ENCODE measurements around the gene PKD2.
A peak's percentile ranks its signal among the peaks of the same experiment; 100 is the strongest.
"Not testable (repeated sequence)": the region's sequence is repeated elsewhere in the genome, so short reads cannot be mapped to it uniquely, and the experiment has no call there.

The PKD2 gene

DNA sequence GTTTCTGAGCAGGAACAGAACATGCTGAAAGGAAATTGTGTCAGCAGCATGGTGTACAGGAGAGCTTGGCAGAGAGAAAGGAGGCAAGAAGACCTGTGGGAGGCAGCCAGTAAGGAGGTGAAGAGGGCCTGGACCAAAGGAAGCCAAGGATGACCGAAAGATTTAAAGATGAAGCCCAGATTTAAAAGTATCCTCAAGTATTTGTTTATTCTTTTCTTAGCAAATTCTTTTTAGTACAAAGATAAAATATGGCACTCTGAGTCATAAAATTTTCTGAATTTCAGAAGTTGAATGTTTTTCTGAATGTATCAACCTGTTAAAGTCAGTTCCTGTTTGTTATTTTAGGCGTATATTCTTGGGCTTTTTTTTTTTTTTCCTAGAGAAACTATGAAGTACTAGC, 3.5 kb downstream of the PKD2 start:
- peak overlapping the region; percentile 5 for H3K27ac ChIP-seq (ENCODE audit: low read depth, low read length)
- H3K9ac ChIP-seq (ENCODE audit: low read length): peak overlapping the region; percentile 41
- H3K9me3 ChIP-seq (ENCODE audit: low read length): no peaks in the 10 kb centered on the region
- no peaks in the 10 kb centered on the region for H3K27me3 ChIP-seq (ENCODE audit: control insufficient read depth in 1 of 2, insufficient read depth in 2 of 2, low read length in 2 of 2)
- no peaks in the 10 kb centered on the region for H3K36me3 ChIP-seq (ENCODE audit: insufficient read depth, low read length)
- no peak overlapping the region for H3K4me3 ChIP-seq (ENCODE audit: low read depth in 1 of 2, low read length in 2 of 2)
- peaks cover 67% of the 10 kb centered on the region for H3K4me1 ChIP-seq (ENCODE audit: insufficient read depth, low read length)

DNA sequence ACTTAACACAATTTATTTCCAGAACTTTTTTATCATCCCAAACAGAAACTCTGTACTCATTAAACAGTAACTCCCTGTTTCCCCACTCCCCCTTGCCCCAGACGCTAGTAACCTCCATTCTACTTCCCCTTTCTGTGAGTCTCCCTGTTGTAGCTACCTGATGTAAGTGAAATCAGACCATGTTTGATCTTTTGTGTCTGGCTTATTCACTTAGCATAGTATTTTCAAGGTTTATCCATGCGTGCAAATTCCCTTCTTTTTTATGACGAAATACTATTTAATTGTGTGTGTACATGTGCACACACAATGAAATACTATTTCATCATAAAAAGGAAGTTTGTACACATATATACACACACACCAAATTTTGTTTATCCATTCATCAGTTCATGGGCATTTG, 5.2 kb downstream of the PKD2 start:
- H3K4me1 ChIP-seq (ENCODE audit: insufficient read depth, low read length): peaks cover 74% of the 10 kb centered on the region
- H3K4me3 ChIP-seq (ENCODE audit: low read depth in 1 of 2, low read length in 2 of 2): no peak overlapping the region
- no peak overlapping the region for H3K9ac ChIP-seq (ENCODE audit: low read length)
- H3K27me3 ChIP-seq (ENCODE audit: control insufficient read depth in 1 of 2, insufficient read depth in 2 of 2, low read length in 2 of 2): no peaks in the 10 kb centered on the region
- no peak overlapping the region for H3K27ac ChIP-seq (ENCODE audit: low read depth, low read length)
- no peaks in the 10 kb centered on the region for H3K36me3 ChIP-seq (ENCODE audit: insufficient read depth, low read length)
- no peaks in the 10 kb centered on the region for H3K9me3 ChIP-seq (ENCODE audit: low read length)

GRCh38 chr4:88014386-88014905, 7.0 kb downstream of the PKD2 start:
- H3K4me1 ChIP-seq (ENCODE audit: insufficient read depth, low read length): peaks cover 82% of the 10 kb centered on the region
- H3K27ac ChIP-seq (ENCODE audit: low read depth, low read length): no peak overlapping the region

DNA sequence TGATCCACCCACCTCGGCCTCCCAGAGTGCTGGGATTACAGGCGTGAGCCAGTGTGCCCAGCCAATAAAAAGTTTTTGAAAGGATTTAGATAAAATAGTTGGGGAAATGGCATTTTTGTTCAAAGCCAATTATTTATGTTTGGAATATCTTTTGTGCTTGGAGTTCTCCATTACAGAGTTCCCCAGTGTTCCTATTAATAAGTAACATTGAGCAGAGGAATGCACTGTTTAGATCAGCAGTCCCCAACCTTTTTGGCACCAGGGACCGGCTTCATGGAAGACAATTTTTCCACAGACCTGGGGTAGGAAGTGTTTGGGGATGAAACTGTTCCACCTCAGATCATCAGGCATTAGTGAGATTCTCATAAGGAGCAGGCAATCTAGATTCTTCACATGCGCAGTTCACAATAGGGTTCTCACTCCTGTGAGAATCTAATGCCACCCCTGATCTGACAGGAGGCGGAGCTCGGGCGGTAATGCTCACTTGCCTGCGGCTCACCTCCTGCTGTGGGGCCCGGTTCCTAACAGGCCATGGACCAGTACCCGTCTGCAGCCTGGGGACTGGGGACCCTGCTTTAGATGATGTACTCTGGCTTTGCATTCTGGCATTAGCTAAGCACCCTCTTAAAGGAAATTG, 8.3 kb downstream of the PKD2 start:
- Histone ChIP-seq H3K9ac (ENCODE audit: low read length) (no peak overlapping the region), H3K4me3 (ENCODE audit: low read depth in 1 of 2, low read length in 2 of 2) (peak overlapping the region in 1 of 2 donors; percentile 11), H3K9me3 (ENCODE audit: low read length) (no peaks in the 10 kb centered on the region), H3K27me3 (ENCODE audit: control insufficient read depth in 1 of 2, insufficient read depth in 2 of 2, low read length in 2 of 2) (no peaks in the 10 kb centered on the region), H3K27ac (ENCODE audit: low read depth, low read length) (no peak overlapping the region), H3K4me1 (ENCODE audit: insufficient read depth, low read length) (peaks cover 81% of the 10 kb centered on the region), H3K36me3 (ENCODE audit: insufficient read depth, low read length) (no peaks in the 10 kb centered on the region)

More at GRCh38 chr4:88014386-88014905, 7.0 kb downstream of the PKD2 start:
- Histone ChIP-seq H3K36me3 (ENCODE audit: insufficient read depth, low read length) (no peaks in the 10 kb centered on the region), H3K9ac (ENCODE audit: low read length) (no peak overlapping the region), H3K4me3 (ENCODE audit: low read depth in 1 of 2, low read length in 2 of 2) (no peak overlapping the region), H3K27me3 (ENCODE audit: control insufficient read depth in 1 of 2, insufficient read depth in 2 of 2, low read length in 2 of 2) (no peaks in the 10 kb centered on the region), H3K9me3 (ENCODE audit: low read length) (no peaks in the 10 kb centered on the region)

DNA sequence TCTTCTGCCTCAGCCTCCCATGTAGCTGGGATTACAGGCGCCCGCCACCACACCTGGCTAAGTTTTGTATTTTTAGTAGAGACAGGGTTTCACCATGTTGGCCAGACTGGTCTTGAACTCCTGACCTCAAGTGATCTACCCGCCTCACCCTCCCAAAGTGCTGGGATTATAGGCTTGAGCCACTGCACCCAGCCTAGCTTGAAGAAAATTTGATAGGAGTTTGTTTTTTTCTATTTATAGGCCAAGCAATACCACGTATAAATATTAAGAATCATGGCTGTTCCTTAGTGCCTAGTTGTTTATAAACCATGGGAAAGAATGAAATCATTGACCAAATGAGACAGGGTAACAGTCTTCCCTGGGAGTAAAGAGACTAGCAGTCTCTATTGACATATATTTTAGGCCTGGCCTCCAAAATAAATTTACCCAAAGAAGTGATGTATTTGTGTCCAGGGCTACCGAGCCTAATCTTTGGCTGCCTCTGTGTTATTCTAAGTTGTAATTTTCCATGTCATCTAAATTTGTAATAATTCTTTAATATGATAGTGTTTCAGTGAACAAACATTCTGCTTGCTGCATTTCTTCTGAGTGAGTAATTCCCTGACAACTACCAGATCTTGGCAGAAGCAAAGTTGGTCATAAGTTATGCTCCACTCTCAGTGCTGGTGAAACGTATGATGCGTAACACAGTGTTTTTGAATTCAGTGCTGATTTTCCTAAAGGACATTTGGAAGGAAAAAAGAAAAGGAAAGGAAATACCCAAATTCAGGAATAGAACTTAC, 10.3 kb downstream of the PKD2 start:
- no peaks in the 10 kb centered on the region for H3K36me3 ChIP-seq (ENCODE audit: insufficient read depth, low read length)
- H3K4me3 ChIP-seq (ENCODE audit: low read depth in 1 of 2, low read length in 2 of 2): no peak overlapping the region
- no peaks in the 10 kb centered on the region for H3K9me3 ChIP-seq (ENCODE audit: low read length)
- peaks cover 75% of the 10 kb centered on the region for H3K4me1 ChIP-seq (ENCODE audit: insufficient read depth, low read length)
- H3K27me3 ChIP-seq (ENCODE audit: control insufficient read depth in 1 of 2, insufficient read depth in 2 of 2, low read length in 2 of 2): no peaks in the 10 kb centered on the region
- peak overlapping the region; percentile 67 for H3K27ac ChIP-seq (ENCODE audit: low read depth, low read length)
- H3K9ac ChIP-seq (ENCODE audit: low read length): no peak overlapping the region

GRCh38 chr4:88018466-88018865, 11.0 kb downstream of the PKD2 start:
- Histone ChIP-seq H3K36me3 (ENCODE audit: insufficient read depth, low read length) (no peaks in the 10 kb centered on the region), H3K27me3 (ENCODE audit: control insufficient read depth in 1 of 2, insufficient read depth in 2 of 2, low read length in 2 of 2) (no peaks in the 10 kb centered on the region), H3K27ac (ENCODE audit: low read depth, low read length) (peak overlapping the region; percentile 67), H3K9ac (ENCODE audit: low read length) (peak overlapping the region; percentile 35), H3K9me3 (ENCODE audit: low read length) (no peaks in the 10 kb centered on the region), H3K4me1 (ENCODE audit: insufficient read depth, low read length) (peaks cover 69% of the 10 kb centered on the region), H3K4me3 (ENCODE audit: low read depth in 1 of 2, low read length in 2 of 2) (peak overlapping the region in 1 of 2 donors; percentile 12)

GRCh38 chr4:88021824-88022223, 14.4 kb downstream of the PKD2 start:
- Histone ChIP-seq H3K4me1 (ENCODE audit: insufficient read depth, low read length) (peaks cover 39% of the 10 kb centered on the region), H3K36me3 (ENCODE audit: insufficient read depth, low read length) (peaks cover 12% of the 10 kb centered on the region), H3K9me3 (ENCODE audit: low read length) (no peaks in the 10 kb centered on the region), H3K27me3 (ENCODE audit: control insufficient read depth in 1 of 2, insufficient read depth in 2 of 2, low read length in 2 of 2) (no peaks in the 10 kb centered on the region), H3K9ac (ENCODE audit: low read length) (no peak overlapping the region), H3K4me3 (ENCODE audit: low read depth in 1 of 2, low read length in 2 of 2) (no peak overlapping the region), H3K27ac (ENCODE audit: low read depth, low read length) (no peak overlapping the region)

DNA sequence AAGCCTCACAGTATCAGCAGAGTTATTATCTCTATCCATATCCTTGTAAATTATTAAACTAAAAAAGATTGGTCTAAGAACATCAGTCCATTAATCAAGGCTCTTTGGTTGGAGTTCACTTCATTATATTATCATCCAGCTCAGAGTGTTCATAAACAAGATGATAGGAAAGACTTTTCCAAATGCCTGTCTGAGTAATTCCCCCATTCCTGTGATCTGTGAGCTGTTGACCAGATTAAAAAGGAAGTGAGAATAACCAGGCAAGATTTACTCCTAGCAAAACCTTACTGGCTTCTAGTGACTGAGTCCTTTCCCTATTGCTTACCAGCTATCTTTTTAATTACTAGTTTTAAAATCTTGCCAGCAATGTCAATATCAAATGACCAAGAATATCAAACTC, 14.9 kb downstream of the PKD2 start:
- Histone ChIP-seq H3K4me1 (ENCODE audit: insufficient read depth, low read length) (peaks cover 36% of the 10 kb centered on the region), H3K27ac (ENCODE audit: low read depth, low read length) (no peak overlapping the region), H3K9ac (ENCODE audit: low read length) (no peak overlapping the region), H3K36me3 (ENCODE audit: insufficient read depth, low read length) (peaks cover 15% of the 10 kb centered on the region), H3K4me3 (ENCODE audit: low read depth in 1 of 2, low read length in 2 of 2) (no peak overlapping the region), H3K9me3 (ENCODE audit: low read length) (no peaks in the 10 kb centered on the region), H3K27me3 (ENCODE audit: control insufficient read depth in 1 of 2, insufficient read depth in 2 of 2, low read length in 2 of 2) (no peaks in the 10 kb centered on the region)

- Histone ChIP-seq H3K36me3 (ENCODE audit: insufficient read depth, low read length) (peaks cover 22% of the 10 kb centered on the region), H3K4me1 (ENCODE audit: insufficient read depth, low read length) (peaks cover 14% of the 10 kb centered on the region)
- not testable (repeated sequence) for H3K9me3 ChIP-seq (ENCODE audit: low read length); H3K27ac ChIP-seq (ENCODE audit: low read depth, low read length); H3K9ac ChIP-seq (ENCODE audit: low read length); H3K27me3 ChIP-seq (ENCODE audit: control insufficient read depth in 1 of 2, insufficient read depth in 2 of 2, low read length in 2 of 2); H3K4me3 ChIP-seq (ENCODE audit: low read depth in 1 of 2, low read length in 2 of 2)
These were observed 18.6 kb downstream of the PKD2 start for GRCh38 chr4:88025868-88026661.

GRCh38 chr4:88027611-88028608, 20.5 kb downstream of the PKD2 start:
- no peak overlapping the region for H3K27ac ChIP-seq (ENCODE audit: low read depth, low read length)
- no peaks in the 10 kb centered on the region for H3K4me1 ChIP-seq (ENCODE audit: insufficient read depth, low read length)
- H3K4me3 ChIP-seq (ENCODE audit: low read depth in 1 of 2, low read length in 2 of 2): no peak overlapping the region
- H3K27me3 ChIP-seq (ENCODE audit: control insufficient read depth in 1 of 2, insufficient read depth in 2 of 2, low read length in 2 of 2): no peaks in the 10 kb centered on the region
- H3K9ac ChIP-seq (ENCODE audit: low read length): no peak overlapping the region
- H3K9me3 ChIP-seq (ENCODE audit: low read length): no peaks in the 10 kb centered on the region
- H3K36me3 ChIP-seq (ENCODE audit: insufficient read depth, low read length): peaks cover 24% of the 10 kb centered on the region
